ENCODE measurements around the gene SLC10A7. TPM values are rescaled to one million over a fixed set of nuclear protein-coding genes. Genes with fewer than 3 reads are reported as not detected.

The SLC10A7 gene
- 22.6 and 24.0 TPM in 2 replicates for total RNA-seq

- intact Hi-C loops (cut with micrococcal nuclease) = loop anchor here (1.0 to 10.0 kb wide), 11 partner anchors 63 to 1921 kb away; partner anchors contain the start of genes LSM6, MMAA, NR3C2 and OTUD4
Observed at GRCh38 chr4:146521541-146522097, at the start of gene SLC10A7. Gene SLC10A7 (minus strand): TSS chr4:146521940. CDS start chr4:146521717, 223 bp downstream.

- intact Hi-C loops (cut with micrococcal nuclease) = no loop called here
Observed at GRCh38 chr4:146567396-146567795, 45.7 kb upstream of the SLC10A7 start.

- intact Hi-C loops (cut with micrococcal nuclease) = no loop called here
Observed at GRCh38 chr4:146564492-146564891, 42.8 kb upstream of the SLC10A7 start.

- intact Hi-C loops (cut with micrococcal nuclease) = no loop called here
Observed at GRCh38 chr4:146550161-146550560, 28.4 kb upstream of the SLC10A7 start.

- intact Hi-C loops (cut with micrococcal nuclease) = no loop called here
Observed at GRCh38 chr4:146548443-146548842, 26.7 kb upstream of the SLC10A7 start.

- intact Hi-C loops (cut with micrococcal nuclease) = no loop called here
Observed at GRCh38 chr4:146545102-146545501, 23.4 kb upstream of the SLC10A7 start.

GRCh38 chr4:146534178-146534577 is 12.4 kb upstream of the SLC10A7 start:
- intact Hi-C loops (cut with micrococcal nuclease) = no loop called here

GRCh38 chr4:146525754-146526153 is 4.0 kb upstream of the SLC10A7 start:
- intact Hi-C loops (cut with micrococcal nuclease) = loop anchor here (10.0 kb wide), 1 partner anchor 791 kb away; no protein-coding TSS in a partner anchor

GRCh38 chr4:146524663-146525062 is 2.9 kb upstream of the SLC10A7 start:
- intact Hi-C loops (cut with micrococcal nuclease) = loop anchor here (5.0 to 10.0 kb wide), 5 partner anchors 113 to 1342 kb away; partner anchors contain the start of genes OTUD4 and POU4F2

GRCh38 chr4:146522869-146523205 is 1.1 kb upstream of the SLC10A7 start:
- intact Hi-C loops (cut with micrococcal nuclease) = loop anchor here (1.0 to 10.0 kb wide), 8 partner anchors 114 to 1341 kb away; partner anchors contain the start of genes LSM6, MMAA, OTUD4 and POU4F2

GRCh38 chr4:146522098-146522868 is 543 bp upstream of the SLC10A7 start:
- intact Hi-C loops (cut with micrococcal nuclease) = loop anchor here (1.0 to 10.0 kb wide), 8 partner anchors 115 to 1340 kb away; partner anchors contain the start of genes LSM6, MMAA, OTUD4 and POU4F2

GRCh38 chr4:146520896-146521540 is 722 bp downstream of the SLC10A7 start:
- intact Hi-C loops (cut with micrococcal nuclease) = loop anchor here (1.0 to 10.0 kb wide), 8 partner anchors 63 to 1922 kb away; partner anchors contain the start of genes NR3C2, OTUD4 and POU4F2

GRCh38 chr4:146514651-146515357 is 6.9 kb downstream of the SLC10A7 start:
- intact Hi-C loops (cut with micrococcal nuclease) = no loop called here

GRCh38 chr4:146513548-146513947 is 8.2 kb downstream of the SLC10A7 start:
- intact Hi-C loops (cut with micrococcal nuclease) = no loop called here

- intact Hi-C loops (cut with micrococcal nuclease) = no loop called here
Observed at GRCh38 chr4:146511381-146511780, 10.4 kb downstream of the SLC10A7 start.

- intact Hi-C loops (cut with micrococcal nuclease) = no loop called here
Observed at GRCh38 chr4:146510942-146511341, 10.8 kb downstream of the SLC10A7 start.

- intact Hi-C loops (cut with micrococcal nuclease) = no loop called here
Observed at GRCh38 chr4:146508229-146508939, 13.4 kb downstream of the SLC10A7 start.

GRCh38 chr4:146507632-146508031 is 14.1 kb downstream of the SLC10A7 start:
- intact Hi-C loops (cut with micrococcal nuclease) = no loop called here

GRCh38 chr4:146506272-146506671 is 15.5 kb downstream of the SLC10A7 start:
- intact Hi-C loops (cut with micrococcal nuclease) = no loop called here

- intact Hi-C loops (cut with micrococcal nuclease) = no loop called here
Observed at GRCh38 chr4:146500216-146500615, 21.5 kb downstream of the SLC10A7 start.

- intact Hi-C loops (cut with micrococcal nuclease) = no loop called here
Observed at GRCh38 chr4:146498291-146498690, 23.4 kb downstream of the SLC10A7 start.
